K562 (cell line): ENCODE data around the gene ZNF616. TPM values are rescaled to one million over a fixed set of nuclear protein-coding genes. Genes with fewer than 3 reads are reported as not detected.

Source experiments
- EGR1 ChIP-seq: fragments of 450-650 bp; conservative IDR thresholded peaks from 2 replicates; pipeline ENCODE4 v1.6.1; 2017; ENCODE audit warnings: mild to moderate bottlenecking
- ELF1 ChIP-seq: fragments of 200-800 bp; sonication (Bioruptor generic); IDR thresholded peaks from 2 replicates; pipeline ENCODE4 v1.6.1; 2016; ENCODE audit warnings: missing genetic modification characterization, missing compliant biosample characterization
- FOSL1 ChIP-seq: fragments of 200-800 bp; sonication (Bioruptor generic); conservative IDR thresholded peaks from 2 replicates; pipeline ENCODE4 v1.6.1; 2016; ENCODE audit warnings: missing genetic modification characterization, missing compliant biosample characterization
- GATAD2A ChIP-seq: fragments of 450-650 bp; IDR thresholded peaks from 2 replicates; pipeline ENCODE4 v1.6.1; 2017
- JUND ChIP-seq, 2 experiments: IDR thresholded peaks; 2 replicates in 1 of 2; 3 replicates in 1 of 2; pipeline ENCODE4 v1.6.1; 2011; ENCODE audit warnings: borderline replicate concordance in 2 of 2, low read depth in 2 of 2, low read length in 2 of 2, improper control_type of control experiment in 1 of 2, missing biosample characterization in 1 of 2, missing genetic modification characterization in 1 of 2, missing genetic modification reagents in 1 of 2
- MAFF ChIP-seq: IDR thresholded peaks from 2 replicates; pipeline ENCODE4 v1.6.1; 2012; ENCODE audit warnings: low read length, improper control_type of control experiment
- SMARCA4 ChIP-seq: fragments of 450-650 bp; IDR thresholded peaks from 2 replicates; pipeline ENCODE4 v1.6.1; 2016
- TAF15 ChIP-seq: fragments of 200-400 bp; formaldehyde crosslinking; IDR thresholded peaks from 2 replicates; pipeline ENCODE4 v1.6.1; 2017; ENCODE audit warnings: mild to moderate bottlenecking, low read depth, low read length, moderate library complexity
- TAF9B ChIP-seq: fragments of 450-650 bp; IDR thresholded peaks from 2 replicates; pipeline ENCODE4 v1.6.1; 2018; ENCODE audit warnings: mild to moderate bottlenecking; ENCODE audit not compliant: partially characterized antibody
- TBP ChIP-seq: optimal IDR thresholded peaks from 2 replicates; pipeline ENCODE3; 2011; ENCODE audit warnings: low read depth, low read length, improper control_type of control experiment
- TSC22D4 ChIP-seq: fragments of 450-650 bp; IDR thresholded peaks from 2 replicates; pipeline ENCODE4 v1.6.1; 2016; ENCODE audit warnings: missing genetic modification characterization, missing biosample characterization, control low read depth
- ZBTB7A ChIP-seq: IDR thresholded peaks from 2 replicates; pipeline ENCODE4 v1.6.1; 2011; ENCODE audit warnings: low read depth, mild to moderate bottlenecking, low read length, moderate library complexity, borderline replicate concordance; ENCODE audit not compliant: control insufficient read depth
- ZKSCAN8 ChIP-seq: fragments of 200-800 bp; sonication (Bioruptor generic); IDR thresholded peaks from 2 replicates; pipeline ENCODE4 v1.6.1; 2016; ENCODE audit warnings: missing genetic modification characterization, missing compliant biosample characterization
- ZNF280A ChIP-seq: fragments of 450-650 bp; IDR thresholded peaks from 2 replicates; pipeline ENCODE4 v1.6.1; 2018; ENCODE audit warnings: mild to moderate bottlenecking, low read depth; ENCODE audit not compliant: partially characterized antibody
- polyA plus RNA-seq, 8 experiments: library from polyadenylated mRNA; depleted of rRNA in 4 of 8; stranded (reverse) in 5 of 8; unstranded in 3 of 8; fragments of >200 nt; fragmentation: Nextera tagmentation in 2 of 8; fragmentation: Illumina TruSeq in 1 of 8; extraction: Ambion mirVana in 2 of 8; extraction: Trizol in 1 of 8; gene quantifications; 2 replicates each; pipeline versions ENCODE4 v1.2.1 to v1.2.3, GENCODE V29; 2011 to 2014; ENCODE audit warnings: inconsistent platforms in 1 of 8, missing spikeins in 1 of 8
- total RNA-seq, 7 experiments: library from RNA; depleted of rRNA in 6 of 7; stranded (reverse); fragments of >200 nt in 6 of 7; fragmentation: Illumina TruSeq in 2 of 7; extraction: Trizol in 2 of 7; gene quantifications; 2 replicates each; pipeline versions ENCODE4 v1.2.1 to v1.2.3, GENCODE V29; 2011 to 2021; ENCODE audit warnings: low replicate concordance in 1 of 7
- TF ChIP-seq, protein P1 (sequence below): sonication (generic); formaldehyde crosslinking; IDR thresholded peaks from 2 replicates; pipeline ENCODE4 v1.8.0; 2022; ENCODE audit warnings: missing genetic modification reagents, mild to moderate bottlenecking, moderate library complexity, borderline replicate concordance
- TF ChIP-seq, protein P2 (sequence below): sonication (generic); formaldehyde crosslinking; IDR thresholded peaks from 2 replicates; pipeline ENCODE4 v1.8.0; 2023; ENCODE audit warnings: missing genetic modification reagents, mild to moderate bottlenecking, borderline replicate concordance
- TF ChIP-seq, protein P3 (sequence below): fragments of 250-450 bp; sonication (Bioruptor Pico); IDR thresholded peaks from 2 replicates; pipeline ENCODE4 v1.4.0; 2020; ENCODE audit warnings: borderline replicate concordance

ZNF616 gene
- total and polyA plus RNA-seq, 9 of the 15 experiments (the other 6 are each of a cell fraction or from before 2014, with no cell fraction given) = 3.4 to 13.0 (median 6.7) TPM

GRCh38 chr19:52095172-52096014 lies 44.3 kb downstream of the ZNF616 start, which contains the start of gene ZNF841 (continued):
- TF ChIP-seq TAF9B (peak; percentile 59), FOSL1 (no peak), ZKSCAN8 (no peak), ELF1 (tag) (peak; percentile 93), JUND (IDR thresholded peaks at IDR 0.05; ENCODE audit: borderline replicate concordance, low read depth, low read length) (peak; percentile 39; the same call in 1 of the 2 replicates), JUND (tag; IDR thresholded peaks at IDR 0.05; ENCODE audit: borderline replicate concordance, low read depth, low read length) (no peak), ZNF280A (no peak), GATAD2A (no peak), TSC22D4 (tag) (no peak), TAF15 (no peak), EGR1 (peak; percentile 39), SMARCA4 (no peak), MAFF (no peak), ZBTB7A (peak; percentile 73; the same call in 1 of the 2 replicates), TBP (no peak)
- TF ChIP-seq, protein P1, sequence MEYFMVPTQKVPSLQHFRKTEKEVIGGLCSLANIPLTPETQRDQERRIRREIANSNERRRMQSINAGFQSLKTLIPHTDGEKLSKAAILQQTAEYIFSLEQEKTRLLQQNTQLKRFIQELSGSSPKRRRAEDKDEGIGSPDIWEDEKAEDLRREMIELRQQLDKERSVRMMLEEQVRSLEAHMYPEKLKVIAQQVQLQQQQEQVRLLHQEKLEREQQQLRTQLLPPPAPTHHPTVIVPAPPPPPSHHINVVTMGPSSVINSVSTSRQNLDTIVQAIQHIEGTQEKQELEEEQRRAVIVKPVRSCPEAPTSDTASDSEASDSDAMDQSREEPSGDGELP (CRISPR knock-in tag) = peak; percentile 36; the same call in 1 of the 2 replicates
- TF ChIP-seq, protein P2, sequence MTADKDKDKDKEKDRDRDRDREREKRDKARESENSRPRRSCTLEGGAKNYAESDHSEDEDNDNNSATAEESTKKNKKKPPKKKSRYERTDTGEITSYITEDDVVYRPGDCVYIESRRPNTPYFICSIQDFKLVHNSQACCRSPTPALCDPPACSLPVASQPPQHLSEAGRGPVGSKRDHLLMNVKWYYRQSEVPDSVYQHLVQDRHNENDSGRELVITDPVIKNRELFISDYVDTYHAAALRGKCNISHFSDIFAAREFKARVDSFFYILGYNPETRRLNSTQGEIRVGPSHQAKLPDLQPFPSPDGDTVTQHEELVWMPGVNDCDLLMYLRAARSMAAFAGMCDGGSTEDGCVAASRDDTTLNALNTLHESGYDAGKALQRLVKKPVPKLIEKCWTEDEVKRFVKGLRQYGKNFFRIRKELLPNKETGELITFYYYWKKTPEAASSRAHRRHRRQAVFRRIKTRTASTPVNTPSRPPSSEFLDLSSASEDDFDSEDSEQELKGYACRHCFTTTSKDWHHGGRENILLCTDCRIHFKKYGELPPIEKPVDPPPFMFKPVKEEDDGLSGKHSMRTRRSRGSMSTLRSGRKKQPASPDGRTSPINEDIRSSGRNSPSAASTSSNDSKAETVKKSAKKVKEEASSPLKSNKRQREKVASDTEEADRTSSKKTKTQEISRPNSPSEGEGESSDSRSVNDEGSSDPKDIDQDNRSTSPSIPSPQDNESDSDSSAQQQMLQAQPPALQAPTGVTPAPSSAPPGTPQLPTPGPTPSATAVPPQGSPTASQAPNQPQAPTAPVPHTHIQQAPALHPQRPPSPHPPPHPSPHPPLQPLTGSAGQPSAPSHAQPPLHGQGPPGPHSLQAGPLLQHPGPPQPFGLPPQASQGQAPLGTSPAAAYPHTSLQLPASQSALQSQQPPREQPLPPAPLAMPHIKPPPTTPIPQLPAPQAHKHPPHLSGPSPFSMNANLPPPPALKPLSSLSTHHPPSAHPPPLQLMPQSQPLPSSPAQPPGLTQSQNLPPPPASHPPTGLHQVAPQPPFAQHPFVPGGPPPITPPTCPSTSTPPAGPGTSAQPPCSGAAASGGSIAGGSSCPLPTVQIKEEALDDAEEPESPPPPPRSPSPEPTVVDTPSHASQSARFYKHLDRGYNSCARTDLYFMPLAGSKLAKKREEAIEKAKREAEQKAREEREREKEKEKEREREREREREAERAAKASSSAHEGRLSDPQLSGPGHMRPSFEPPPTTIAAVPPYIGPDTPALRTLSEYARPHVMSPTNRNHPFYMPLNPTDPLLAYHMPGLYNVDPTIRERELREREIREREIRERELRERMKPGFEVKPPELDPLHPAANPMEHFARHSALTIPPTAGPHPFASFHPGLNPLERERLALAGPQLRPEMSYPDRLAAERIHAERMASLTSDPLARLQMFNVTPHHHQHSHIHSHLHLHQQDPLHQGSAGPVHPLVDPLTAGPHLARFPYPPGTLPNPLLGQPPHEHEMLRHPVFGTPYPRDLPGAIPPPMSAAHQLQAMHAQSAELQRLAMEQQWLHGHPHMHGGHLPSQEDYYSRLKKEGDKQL (CRISPR knock-in tag) = no peak
- TF ChIP-seq, protein P3, sequence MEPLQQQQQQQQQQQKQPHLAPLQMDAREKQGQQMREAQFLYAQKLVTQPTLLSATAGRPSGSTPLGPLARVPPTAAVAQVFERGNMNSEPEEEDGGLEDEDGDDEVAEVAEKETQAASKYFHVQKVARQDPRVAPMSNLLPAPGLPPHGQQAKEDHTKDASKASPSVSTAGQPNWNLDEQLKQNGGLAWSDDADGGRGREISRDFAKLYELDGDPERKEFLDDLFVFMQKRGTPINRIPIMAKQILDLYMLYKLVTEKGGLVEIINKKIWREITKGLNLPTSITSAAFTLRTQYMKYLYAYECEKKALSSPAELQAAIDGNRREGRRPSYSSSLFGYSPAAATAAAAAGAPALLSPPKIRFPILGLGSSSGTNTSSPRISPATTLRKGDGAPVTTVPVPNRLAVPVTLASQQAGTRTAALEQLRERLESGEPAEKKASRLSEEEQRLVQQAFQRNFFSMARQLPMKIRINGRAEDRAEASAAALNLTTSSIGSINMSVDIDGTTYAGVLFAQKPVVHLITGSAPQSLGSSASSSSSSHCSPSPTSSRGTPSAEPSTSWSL (CRISPR knock-in tag) = no peak
